ENCODE measurements around the gene CARHSP1. TPM values are rescaled to one million over a fixed set of nuclear protein-coding genes. Genes with fewer than 3 reads are reported as not detected.

CARHSP1 gene
- total and polyA plus RNA-seq, 2 of the 8 experiments (the other 6 are each of a cell fraction or from before 2014, with no cell fraction given), result 292 to 300 TPM

DNA sequence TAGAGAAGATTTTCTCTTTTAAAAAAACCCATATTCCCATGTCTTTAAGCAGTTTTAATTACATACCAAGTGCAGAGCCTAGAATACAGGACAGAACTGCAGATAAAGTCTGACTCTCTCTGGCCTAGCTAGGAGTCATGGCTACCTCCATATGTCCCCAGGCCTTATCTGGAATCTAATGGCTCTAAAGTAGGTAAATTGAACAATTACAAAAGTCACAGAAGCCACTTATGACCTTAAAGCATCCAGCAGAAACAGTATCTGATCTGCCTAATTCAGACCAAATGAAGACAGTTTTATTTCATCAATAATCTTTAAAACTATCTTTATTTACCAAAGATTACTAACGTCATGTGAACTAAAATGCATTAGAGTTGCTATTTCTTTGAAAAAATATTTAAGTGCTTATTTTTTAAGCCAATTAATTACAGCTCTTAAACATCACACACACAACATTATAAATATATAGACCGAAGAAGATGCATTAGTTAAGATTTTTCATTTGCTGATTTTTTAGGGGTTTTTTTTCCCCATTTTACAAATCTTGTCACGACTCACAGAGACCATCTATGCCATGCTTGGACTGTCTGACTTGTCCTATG lies 42.4 kb downstream of the CARHSP1 start:
- no peak overlapping the region for H3K56ac ChIP-seq (replicated peaks; ENCODE audit: insufficient read length, low read depth, low read length)
- H4K5ac ChIP-seq (ENCODE audit: insufficient read length, low read depth, low read length), result no peak overlapping the region
- FAIRE-seq (no peak), DNase-seq (ENCODE audit: low read depth in 1 of 2, low spot score in 2 of 2) (no peak)
- H2BK5ac ChIP-seq (ENCODE audit: low read depth, low read length), result no peak overlapping the region
- H2BK120ac ChIP-seq (replicated peaks; ENCODE audit: low read depth, low read length), result no peak overlapping the region
- H4K91ac ChIP-seq (replicated peaks; ENCODE audit: insufficient read length, low read length), result no peak overlapping the region
- H3K27me3 ChIP-seq (replicated peaks in 1 of 4; ENCODE audit: control insufficient read depth in 3 of 4, extremely low read depth in 1 of 4, insufficient read depth in 3 of 4, low read length in 3 of 4), result no peaks in the 10 kb centered on the region
- no peak overlapping the region for H3K4ac ChIP-seq (replicated peaks; ENCODE audit: insufficient read length, low read depth, low read length)
- H3K9me3 ChIP-seq (ENCODE audit: insufficient read depth in 2 of 2, low read depth in 1 of 2, low read length in 1 of 2), result no peaks in the 10 kb centered on the region
- no peaks in the 10 kb centered on the region for H3K79me2 ChIP-seq (ENCODE audit: control insufficient read depth in 1 of 2, insufficient read depth in 2 of 2, low read length in 2 of 2)
- H2BK20ac ChIP-seq (ENCODE audit: low read length), result no peak overlapping the region
- H3K4me2 ChIP-seq (ENCODE audit: insufficient read depth in 1 of 2, low read depth in 2 of 2, low read length in 2 of 2), result no peak overlapping the region
- H3K14ac ChIP-seq (ENCODE audit: insufficient read length), result no peak overlapping the region
- no peak overlapping the region for H3K4me3 ChIP-seq (ENCODE audit: extremely low read depth in 1 of 4, insufficient read depth in 2 of 4, low read depth in 3 of 4, low read length in 4 of 4)
- no peak overlapping the region for H3K27ac ChIP-seq (ENCODE audit: low read depth, low read length)
- CTCF ChIA-PET (ENCODE audit: partially characterized antibody), result no interaction called here
- no peak overlapping the region for H3K9ac ChIP-seq (replicated peaks in 1 of 4; ENCODE audit: extremely low read depth in 1 of 4, low read depth in 3 of 4, low read length in 3 of 4)
- peaks cover 0 to 39% (median 14%) of the 10 kb centered on the region in 4 experiments; a peak in 7 of 8 replicates for H3K36me3 ChIP-seq (ENCODE audit: control insufficient read depth in 2 of 4, insufficient read depth in 4 of 4, low read length in 3 of 4)
- H2BK12ac ChIP-seq (ENCODE audit: low read depth, low read length), result no peak overlapping the region
- H3K23me2 ChIP-seq (ENCODE audit: low read depth, low read length), result no peaks in the 10 kb centered on the region
- H2BK15ac ChIP-seq (ENCODE audit: low read length), result no peak overlapping the region
- POLR2A ChIA-PET (ENCODE audit: partially characterized antibody), result interaction anchor here (1.0 kb wide), 1 partner anchor 26 kb away, joined by 4 read pairs; no protein-coding TSS in a partner anchor
- H2AK5ac ChIP-seq (ENCODE audit: low read depth, low read length), result no peak overlapping the region
- H2AFZ ChIP-seq (ENCODE audit: low read length), result no peak overlapping the region
- 92% methylated on average over 3 of the region's 3 CpGs; no CpG with 5 or more reads in 1 of the 2 experiments for WGBS, 2 experiments (ENCODE audit: extremely low coverage in 1 of 2, insufficient coverage in 1 of 2, insufficient read length in 1 of 2, insufficient replicate concordance in 2 of 2, low coverage in 1 of 2, low lambda C conversion rate in 2 of 2, missing lambda C conversion rate in 1 of 2)
- H4K20me1 ChIP-seq (replicated peaks in 1 of 2; ENCODE audit: control insufficient read depth in 1 of 2, insufficient read depth in 2 of 2, low read length in 2 of 2), result no peaks in the 10 kb centered on the region
- no peak overlapping the region for H3K18ac ChIP-seq (ENCODE audit: extremely low read depth, low read length)
- H4K8ac ChIP-seq (ENCODE audit: extremely low read depth, insufficient read depth, low read length), result no peak overlapping the region
- peaks cover 1 to 10% (median 6%) of the 10 kb centered on the region in 4 experiments for H3K4me1 ChIP-seq (replicated peaks in 1 of 4; ENCODE audit: control insufficient read depth in 3 of 4, insufficient read depth in 4 of 4, low read length in 3 of 4)
- no peak overlapping the region for H3K23ac ChIP-seq (ENCODE audit: insufficient read length)
- H3K79me1 ChIP-seq (ENCODE audit: low read depth, low read length), result no peaks in the 10 kb centered on the region; the same call in none of the 2 replicates
- no peak for TF ChIP-seq SP4 (IDR thresholded peaks at IDR 0.05; ENCODE audit: low read length)
- TF ChIP-seq SUZ12 (IDR thresholded peaks at IDR 0.05; ENCODE audit: low read length), result no peak
- no peak for TF ChIP-seq FOSL1 (IDR thresholded peaks at IDR 0.05; ENCODE audit: insufficient read depth, low read depth, low read length)
- no peak for TF ChIP-seq NRF1 (IDR thresholded peaks at IDR 0.05; ENCODE audit: low read depth, low read length)
- TF ChIP-seq TCF12 (IDR thresholded peaks at IDR 0.05; ENCODE audit: low read depth, low read length), result no peak
- TF ChIP-seq TEAD4 (IDR thresholded peaks at IDR 0.05; ENCODE audit: low read depth, low read length), result no peak
- TF ChIP-seq, protein P1, sequence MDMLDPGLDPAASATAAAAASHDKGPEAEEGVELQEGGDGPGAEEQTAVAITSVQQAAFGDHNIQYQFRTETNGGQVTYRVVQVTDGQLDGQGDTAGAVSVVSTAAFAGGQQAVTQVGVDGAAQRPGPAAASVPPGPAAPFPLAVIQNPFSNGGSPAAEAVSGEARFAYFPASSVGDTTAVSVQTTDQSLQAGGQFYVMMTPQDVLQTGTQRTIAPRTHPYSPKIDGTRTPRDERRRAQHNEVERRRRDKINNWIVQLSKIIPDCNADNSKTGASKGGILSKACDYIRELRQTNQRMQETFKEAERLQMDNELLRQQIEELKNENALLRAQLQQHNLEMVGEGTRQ (IDR thresholded peaks at IDR 0.05; ENCODE audit: low read length), result no peak
- TF ChIP-seq ASH2L (IDR thresholded peaks at IDR 0.05; ENCODE audit: low read length), result no peak
- no peak for TF ChIP-seq TAF7 (optimal IDR thresholded peaks at IDR 0.05; ENCODE audit: borderline replicate concordance, low read depth, low read length)
- no peak for TF ChIP-seq CHD2 (IDR thresholded peaks at IDR 0.05; ENCODE audit: low read length)
- TF ChIP-seq GABPA (IDR thresholded peaks at IDR 0.05; ENCODE audit: borderline replicate concordance, insufficient read depth, low read length), result no peak
- no peak for TF ChIP-seq MAFK (IDR thresholded peaks at IDR 0.05; ENCODE audit: low read depth, low read length)
- no peak for TF ChIP-seq HDAC2 (IDR thresholded peaks at IDR 0.05; ENCODE audit: borderline replicate concordance in 1 of 2, low read depth in 2 of 2, low read length in 2 of 2)
